HG02885 (cell line): ENCODE measurements around the gene TECPR2.

ENCODE experiments used
- ATAC-seq: cut with Tn5 transposase; IDR thresholded peaks from one replicate; pipeline ENCODE4 v1.9.1; 2021; ENCODE audit warnings: mild to moderate bottlenecking; ENCODE audit not compliant: unreplicated experiment, poor library complexity

Gene TECPR2

GRCh38 chr14:102503641-102504327, 141.0 kb downstream of the TECPR2 start:
- no peak for ATAC-seq

- ATAC-seq = no peak
These were observed 141.7 kb downstream of the TECPR2 start for GRCh38 chr14:102504328-102504999.

GRCh38 chr14:102505000-102505619, 142.4 kb downstream of the TECPR2 start:
- ATAC-seq = no peak

- ATAC-seq = no peak
These were observed 143.3 kb downstream of the TECPR2 start for GRCh38 chr14:102505775-102506625.

GRCh38 chr14:102506626-102506925, 143.8 kb downstream of the TECPR2 start:
- no peak for ATAC-seq

GRCh38 chr14:102507081-102507856, 144.5 kb downstream of the TECPR2 start:
- no peak for ATAC-seq

- no peak for ATAC-seq
These were observed 145.1 kb downstream of the TECPR2 start for GRCh38 chr14:102507857-102508312.

- no peak for ATAC-seq
These were observed 145.7 kb downstream of the TECPR2 start for GRCh38 chr14:102508410-102508773.

- ATAC-seq = peak; percentile 2
These were observed 146.3 kb downstream of the TECPR2 start for GRCh38 chr14:102508774-102509745.

- ATAC-seq = peak; percentile 90
These were observed 147.2 kb downstream of the TECPR2 start, which contains the start of gene ANKRD9 for GRCh38 chr14:102509746-102510615. ANKRD9 (minus strand) TSS chr14:102509776; CDS start chr14:102507889, 1,887 bp downstream.

GRCh38 chr14:102510616-102511520, 148.1 kb downstream of the TECPR2 start:
- ATAC-seq = no peak

- ATAC-seq = no peak
These were observed 148.8 kb downstream of the TECPR2 start for GRCh38 chr14:102511538-102511937.

- ATAC-seq = no peak
These were observed 150.1 kb downstream of the TECPR2 start for GRCh38 chr14:102512793-102513300.

- no peak for ATAC-seq
These were observed 151.4 kb downstream of the TECPR2 start for GRCh38 chr14:102513899-102514772.

GRCh38 chr14:102514987-102515733, 152.4 kb downstream of the TECPR2 start:
- no peak for ATAC-seq
